Retinal pigment epithelial cell (primary cell): ENCODE measurements around the gene SZRD1.
"Not testable (repeated sequence)": the region's sequence is repeated elsewhere in the genome, so short reads cannot be mapped to it uniquely, and the experiment has no call there.

Source experiments
- DNase-seq: peaks from one replicate; pipeline ENCODE4 v3.0.0-alpha.2; 2010; ENCODE audit warnings: low read depth
- H3K4me3 ChIP-seq: 2 replicates; pipeline ENCODE4 v1.5.1; 2011; ENCODE audit warnings: mild to moderate bottlenecking, low read length, control low read depth, moderate library complexity
- TF ChIP-seq, protein P1 (sequence below): conservative IDR thresholded peaks from 2 replicates; pipeline ENCODE4 v1.5.1; 2011; ENCODE audit warnings: low read depth, low read length, control low read depth, inconsistent platforms

The SZRD1 gene

DNA sequence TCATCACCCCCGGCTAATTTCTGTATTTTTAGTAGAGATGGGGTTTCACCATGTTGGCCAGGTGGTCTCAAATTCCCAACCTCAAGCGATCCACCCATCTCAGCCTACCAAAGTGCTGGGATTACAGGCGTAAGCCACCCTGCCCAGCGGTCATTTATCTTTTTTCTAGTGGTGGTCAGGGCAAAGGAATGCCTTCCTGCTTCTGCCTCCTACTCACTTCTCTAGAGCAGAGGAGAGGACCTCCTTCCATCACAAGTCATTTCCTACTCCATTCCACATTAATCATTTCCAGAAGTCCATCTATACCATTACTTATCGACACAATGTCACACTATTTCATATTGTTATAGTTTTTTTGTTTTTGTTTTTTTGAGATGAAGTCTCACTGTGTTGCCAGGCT is 28.1 kb upstream of the SZRD1 start:
- no peak for DNase-seq
- TF ChIP-seq, protein P1, sequence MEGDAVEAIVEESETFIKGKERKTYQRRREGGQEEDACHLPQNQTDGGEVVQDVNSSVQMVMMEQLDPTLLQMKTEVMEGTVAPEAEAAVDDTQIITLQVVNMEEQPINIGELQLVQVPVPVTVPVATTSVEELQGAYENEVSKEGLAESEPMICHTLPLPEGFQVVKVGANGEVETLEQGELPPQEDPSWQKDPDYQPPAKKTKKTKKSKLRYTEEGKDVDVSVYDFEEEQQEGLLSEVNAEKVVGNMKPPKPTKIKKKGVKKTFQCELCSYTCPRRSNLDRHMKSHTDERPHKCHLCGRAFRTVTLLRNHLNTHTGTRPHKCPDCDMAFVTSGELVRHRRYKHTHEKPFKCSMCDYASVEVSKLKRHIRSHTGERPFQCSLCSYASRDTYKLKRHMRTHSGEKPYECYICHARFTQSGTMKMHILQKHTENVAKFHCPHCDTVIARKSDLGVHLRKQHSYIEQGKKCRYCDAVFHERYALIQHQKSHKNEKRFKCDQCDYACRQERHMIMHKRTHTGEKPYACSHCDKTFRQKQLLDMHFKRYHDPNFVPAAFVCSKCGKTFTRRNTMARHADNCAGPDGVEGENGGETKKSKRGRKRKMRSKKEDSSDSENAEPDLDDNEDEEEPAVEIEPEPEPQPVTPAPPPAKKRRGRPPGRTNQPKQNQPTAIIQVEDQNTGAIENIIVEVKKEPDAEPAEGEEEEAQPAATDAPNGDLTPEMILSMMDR, result no peak
- no peak overlapping the region for H3K4me3 ChIP-seq

DNA sequence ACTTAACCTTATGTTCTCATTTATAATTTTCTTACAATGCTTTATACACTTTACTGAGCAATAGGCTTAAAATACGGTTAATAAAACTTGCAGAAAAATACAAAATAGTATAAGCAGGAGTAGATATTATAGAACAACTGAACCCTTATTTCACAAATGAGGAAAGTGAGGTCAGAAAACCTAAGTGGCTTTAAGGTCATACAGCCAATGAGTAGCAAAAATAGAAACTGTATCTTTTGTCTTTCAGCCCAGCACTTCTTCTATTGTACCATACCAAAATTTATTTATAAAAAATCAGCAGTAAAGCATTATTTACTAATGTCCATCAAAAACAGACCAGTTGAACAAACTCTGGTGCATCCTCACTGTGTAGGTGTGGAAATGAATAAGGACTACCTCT is 26.4 kb upstream of the SZRD1 start:
- TF ChIP-seq, protein P1, result no peak
- H3K4me3 ChIP-seq, result no peak overlapping the region
- no peak for DNase-seq

DNA sequence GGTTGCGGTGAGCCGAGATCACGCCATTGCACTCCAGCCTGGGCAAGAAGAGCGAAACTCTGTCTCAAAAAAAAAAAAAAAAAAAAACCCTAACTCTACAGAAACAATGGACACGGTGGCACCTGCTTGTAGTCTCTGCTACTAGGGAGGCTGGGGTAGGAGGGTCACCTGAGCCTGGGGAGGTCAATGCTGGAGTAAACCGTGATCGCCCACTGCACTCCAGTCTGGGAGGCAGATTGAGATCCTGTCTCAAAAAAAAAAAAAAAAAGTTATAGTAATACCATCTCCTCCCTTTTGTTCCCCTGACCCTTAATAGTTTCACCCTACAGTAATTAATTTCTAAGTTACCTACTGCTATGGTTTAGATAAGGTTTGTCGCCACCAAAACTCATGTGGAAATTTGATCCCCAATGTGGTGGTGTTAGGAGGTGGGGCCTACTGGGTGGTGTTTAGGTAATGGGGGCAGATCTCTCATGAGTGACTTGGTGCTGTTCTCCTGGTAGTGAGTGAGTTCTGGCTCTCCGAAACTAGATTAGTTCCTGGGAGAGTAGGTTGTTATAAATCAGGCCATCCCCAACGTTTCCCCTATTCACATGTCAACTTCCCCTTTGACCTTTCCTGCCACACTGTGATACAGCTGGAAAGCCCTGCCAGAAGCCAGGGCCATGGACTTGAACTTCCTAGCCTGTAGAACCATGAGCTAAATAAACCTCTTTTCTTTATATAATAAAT is 24.5 kb upstream of the SZRD1 start:
- TF ChIP-seq, protein P1, result no peak
- H3K4me3 ChIP-seq, result no peak overlapping the region
- DNase-seq, result no peak

DNA sequence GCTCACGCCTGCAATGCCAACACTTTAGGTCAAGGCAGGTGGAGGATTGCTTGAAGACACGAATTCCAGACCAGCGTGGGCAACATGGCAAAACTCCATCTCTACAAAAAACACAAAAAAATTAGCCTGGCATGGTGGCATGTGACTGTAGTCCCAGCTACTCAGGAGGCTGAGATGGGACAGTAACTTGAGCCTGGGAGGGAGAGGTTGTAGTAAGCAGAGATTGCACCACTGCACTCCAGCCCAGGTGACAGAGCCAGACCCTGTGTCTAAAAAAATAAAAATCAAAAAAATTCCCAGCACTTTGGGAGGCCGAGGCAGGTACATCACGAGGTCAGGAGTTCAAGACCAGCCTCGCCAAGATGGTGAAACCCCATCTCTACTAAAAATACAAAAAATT is 23.8 kb upstream of the SZRD1 start:
- not testable (repeated sequence) for DNase-seq, H3K4me3 ChIP-seq

DNA sequence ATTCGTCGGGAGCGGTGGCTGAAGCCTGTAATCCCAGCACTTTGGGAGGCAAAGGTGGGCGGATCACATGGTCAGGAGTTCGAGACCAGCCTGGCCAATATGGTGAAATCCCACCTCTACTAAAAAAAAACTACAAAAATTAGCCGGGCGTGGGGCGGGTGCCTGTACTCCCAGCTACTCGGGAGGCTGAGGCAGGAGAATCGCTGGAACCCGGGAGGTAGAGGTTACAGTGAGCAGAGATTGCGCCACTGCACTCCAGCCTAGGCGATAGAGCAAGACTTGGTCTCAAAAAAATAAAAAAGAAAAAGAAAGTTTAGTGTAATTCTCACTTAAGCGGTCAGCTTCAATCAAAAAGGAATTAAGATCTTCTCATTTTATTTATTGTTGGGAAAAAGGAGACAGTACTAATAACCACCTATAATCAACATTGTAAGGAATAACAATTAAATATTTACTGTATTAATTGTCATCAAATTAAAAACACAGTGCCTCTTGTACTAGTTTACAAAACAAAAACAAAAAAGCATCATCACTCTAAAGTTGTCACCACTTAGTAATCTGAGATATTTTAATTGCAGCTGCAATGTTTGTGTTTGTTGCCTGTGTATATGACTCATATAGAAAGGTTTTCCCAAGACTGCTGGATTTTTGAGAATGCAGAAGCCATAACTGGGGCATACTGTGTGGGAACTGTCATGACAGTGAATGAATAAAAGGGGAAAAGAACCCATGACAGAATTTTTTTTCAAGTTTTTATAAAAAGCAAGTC is 18.4 kb upstream of the SZRD1 start:
- TF ChIP-seq, protein P1, result no peak
- no peak overlapping the region for H3K4me3 ChIP-seq
- DNase-seq, result no peak

DNA sequence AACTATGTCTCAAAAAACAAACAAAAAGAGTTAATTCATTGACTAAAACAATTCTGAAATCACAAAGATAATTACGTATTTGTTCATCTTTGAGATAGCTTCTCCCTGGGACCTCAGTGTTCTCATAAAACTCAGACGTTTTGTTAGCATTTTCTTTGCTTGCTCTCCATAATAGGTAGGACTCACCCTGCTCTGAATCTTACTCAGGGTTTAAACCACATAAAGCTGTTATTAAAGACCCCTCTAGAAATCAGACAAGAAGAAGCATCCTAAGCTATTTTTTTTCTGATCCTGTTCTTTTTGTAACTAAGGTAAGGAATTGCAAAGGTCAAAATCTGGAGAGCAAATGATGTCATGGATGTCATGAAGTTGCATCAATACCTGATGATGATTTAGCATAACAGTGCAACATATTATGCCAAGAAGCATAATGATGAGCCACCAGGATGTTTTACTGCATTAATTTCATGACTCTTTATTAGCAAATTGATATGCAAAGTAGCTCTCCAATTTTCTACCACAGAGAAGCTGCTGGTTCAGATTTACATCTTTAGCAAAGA is 17.1 kb upstream of the SZRD1 start:
- DNase-seq, result no peak
- TF ChIP-seq, protein P1, result no peak
- H3K4me3 ChIP-seq, result no peak overlapping the region

DNA sequence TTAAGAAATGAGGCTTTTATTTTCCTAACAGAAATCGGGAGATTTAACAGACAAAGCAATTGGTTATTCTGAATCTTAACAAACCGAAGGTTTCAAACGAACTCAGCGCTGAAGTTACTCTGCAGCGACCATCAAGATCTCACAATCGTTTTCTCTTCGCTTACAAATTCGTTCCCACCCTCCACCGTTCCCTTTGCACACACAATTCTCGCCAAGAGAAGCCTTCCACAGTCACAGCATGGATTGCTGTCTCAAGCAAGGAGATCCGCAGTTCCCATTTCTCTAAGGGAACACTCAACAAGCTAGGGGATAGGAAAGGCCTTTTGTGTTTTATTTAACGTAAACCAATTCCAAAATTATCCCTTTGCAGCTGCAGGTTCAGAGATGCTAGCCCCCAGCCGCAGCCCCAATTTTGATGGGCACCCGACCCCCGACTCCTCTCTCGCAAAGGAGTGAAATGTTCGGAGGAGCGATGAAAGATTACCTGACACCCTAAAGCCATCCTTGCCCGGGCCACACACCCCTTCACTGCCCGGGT is 15.5 kb upstream of the SZRD1 start:
- DNase-seq, result no peak
- peak overlapping the region; percentile 92 for H3K4me3 ChIP-seq
- TF ChIP-seq, protein P1, result no peak
